Measurements from ENCODE around the gene CRCP. TPM values are rescaled to one million over a fixed set of nuclear protein-coding genes. Genes with fewer than 3 reads are reported as not detected.

The CRCP gene
- total and polyA plus RNA-seq, 10 of the 15 experiments (the other 5 are each of a cell fraction or from before 2014, with no cell fraction given) = 12.4 to 33.8 (median 29.1) TPM

DNA sequence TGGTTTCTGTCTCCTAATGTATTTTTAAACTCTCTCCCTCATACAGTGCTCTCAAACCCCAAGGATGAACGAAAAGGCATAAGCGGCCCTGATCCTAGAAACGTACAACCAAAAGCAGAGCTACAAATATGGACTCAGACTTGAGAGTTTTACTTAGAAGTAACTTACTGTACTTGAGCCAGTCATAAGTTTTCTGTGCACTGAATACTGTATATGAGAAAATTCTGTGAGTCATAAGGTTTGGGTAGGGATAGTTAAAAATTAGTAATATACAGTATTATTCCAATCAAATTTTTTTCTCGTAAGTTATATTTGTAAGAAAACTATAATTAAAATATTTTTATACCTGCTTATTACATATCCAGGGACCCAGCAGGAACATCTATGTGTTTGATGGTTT lies 44.9 kb upstream of the CRCP start (continued):
- TF ChIP-seq, protein P1, sequence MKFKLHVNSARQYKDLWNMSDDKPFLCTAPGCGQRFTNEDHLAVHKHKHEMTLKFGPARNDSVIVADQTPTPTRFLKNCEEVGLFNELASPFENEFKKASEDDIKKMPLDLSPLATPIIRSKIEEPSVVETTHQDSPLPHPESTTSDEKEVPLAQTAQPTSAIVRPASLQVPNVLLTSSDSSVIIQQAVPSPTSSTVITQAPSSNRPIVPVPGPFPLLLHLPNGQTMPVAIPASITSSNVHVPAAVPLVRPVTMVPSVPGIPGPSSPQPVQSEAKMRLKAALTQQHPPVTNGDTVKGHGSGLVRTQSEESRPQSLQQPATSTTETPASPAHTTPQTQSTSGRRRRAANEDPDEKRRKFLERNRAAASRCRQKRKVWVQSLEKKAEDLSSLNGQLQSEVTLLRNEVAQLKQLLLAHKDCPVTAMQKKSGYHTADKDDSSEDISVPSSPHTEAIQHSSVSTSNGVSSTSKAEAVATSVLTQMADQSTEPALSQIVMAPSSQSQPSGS (IDR thresholded peaks at IDR 0.05; ENCODE audit: low read length) = no peak
- TF ChIP-seq ATF7 (IDR thresholded peaks at IDR 0.05; ENCODE audit: low read depth) = no peak
- TF ChIP-seq TCF7 (IDR thresholded peaks at IDR 0.05; ENCODE audit: borderline replicate concordance) = no peak
- TF ChIP-seq MYB (IDR thresholded peaks at IDR 0.05; ENCODE audit: borderline replicate concordance, low read depth, low read length) = no peak
- TF ChIP-seq TBL1XR1 (IDR thresholded peaks at IDR 0.05; ENCODE audit: low read depth, low read length) = no peak

DNA sequence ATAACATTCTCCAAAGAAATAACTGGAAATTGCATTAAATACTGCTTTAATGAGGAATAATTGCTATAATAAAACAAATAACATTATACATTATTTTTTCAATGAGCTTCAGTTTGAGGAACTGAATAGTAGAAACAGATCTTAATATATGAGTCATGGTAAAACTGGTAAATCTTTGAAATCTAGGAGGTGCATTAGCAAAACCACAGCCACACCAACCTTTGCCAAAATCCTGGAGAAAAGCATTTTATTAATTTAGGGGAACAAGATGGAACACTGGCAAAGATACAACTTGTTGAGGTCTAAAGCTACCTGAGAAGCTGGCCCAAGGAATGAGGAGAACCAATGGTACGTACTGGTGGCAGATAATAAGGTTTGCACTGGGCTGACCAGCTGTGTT lies 44.4 kb upstream of the CRCP start:
- ChIA-PET CTCF (interaction anchor here (1.3 to 2.9 kb wide), 2 partner anchors 38 to 40 kb away, joined by 4 to 8 read pairs; no protein-coding TSS in a partner anchor), SMC1A (ENCODE audit: uncharacterized antibody, unreplicated experiment) (no interaction called here), RAD21 (ENCODE audit: unreplicated experiment) (interaction anchor here (3.7 kb wide), 1 partner anchor 40 kb away, joined by 31 read pairs; no protein-coding TSS in a partner anchor), POLR2A (no interaction called here)
- no TSS peak for BruUV-seq (replicated peaks)
- H3K27me3 ChIP-seq (replicated peaks in 1 of 2; ENCODE audit: control insufficient read depth in 2 of 2, insufficient read depth in 2 of 2, low read length in 1 of 2) = no peaks in the 10 kb centered on the region; a peak in 1 of 4 replicates
- no peak for DNase-seq (ENCODE audit: low read depth, low spot score)
- no peaks in the 10 kb centered on the region for H3K36me3 ChIP-seq (ENCODE audit: control insufficient read depth in 2 of 2, insufficient read depth in 2 of 2, low read length in 1 of 2)
- WGBS (ENCODE audit: insufficient coverage, insufficient replicate concordance, low lambda C conversion rate, missing lambda C conversion rate) = 88% methylated on average over 1 of the region's 1 CpG
- H3K9me3 ChIP-seq (replicated peaks; ENCODE audit: control insufficient read depth, insufficient read depth, low read length) = no peaks in the 10 kb centered on the region; the same call in 2 of the 3 replicates
- H3K4me1 ChIP-seq (ENCODE audit: control insufficient read depth, insufficient read depth, low read length) = no peaks in the 10 kb centered on the region
- in situ Hi-C loops (cut with MboI) (no loop called here), intact Hi-C loops (cut with micrococcal nuclease; ENCODE audit: unreplicated experiment) (no loop called here)
- ATAC-seq = no peak
- no peak overlapping the region for H3K4me2 ChIP-seq (ENCODE audit: control insufficient read depth, insufficient read depth)
- no peak overlapping the region for H3K4me3 ChIP-seq
- H2AFZ ChIP-seq (ENCODE audit: control insufficient read depth, low read depth, low read length) = no peak overlapping the region
- FAIRE-seq = no peak
- no peaks in the 10 kb centered on the region for H4K20me1 ChIP-seq (ENCODE audit: control insufficient read depth, insufficient read depth)
- H3K79me2 ChIP-seq (ENCODE audit: control insufficient read depth, insufficient read depth, low read length) = no peaks in the 10 kb centered on the region
- TF ChIP-seq SIN3A (IDR thresholded peaks at IDR 0.05; ENCODE audit: low read depth, low read length) (no peak), KAT2A (conservative IDR thresholded peaks at IDR 0.05; ENCODE audit: control insufficient read depth, low read depth, low read length) (no peak), ETV6 (conservative IDR thresholded peaks at IDR 0.05 in 1 of 2, IDR thresholded peaks at IDR 0.05 in 1 of 2; ENCODE audit: borderline replicate concordance in 1 of 2, low read depth in 1 of 2) (no peak), RAD21 (IDR thresholded peaks at IDR 0.05; ENCODE audit: insufficient read depth, low read depth, low read length) (no peak), YBX1 (IDR thresholded peaks at IDR 0.05) (no peak), MYB (IDR thresholded peaks at IDR 0.05; ENCODE audit: borderline replicate concordance, low read depth, low read length) (no peak), FOXK2 (IDR thresholded peaks at IDR 0.05) (no peak), SREBF1 (IDR thresholded peaks at IDR 0.05; ENCODE audit: low read length) (no peak), SMAD1 (IDR thresholded peaks at IDR 0.05; ENCODE audit: low read depth, partially characterized antibody) (no peak)
- TF ChIP-seq, protein P2, sequence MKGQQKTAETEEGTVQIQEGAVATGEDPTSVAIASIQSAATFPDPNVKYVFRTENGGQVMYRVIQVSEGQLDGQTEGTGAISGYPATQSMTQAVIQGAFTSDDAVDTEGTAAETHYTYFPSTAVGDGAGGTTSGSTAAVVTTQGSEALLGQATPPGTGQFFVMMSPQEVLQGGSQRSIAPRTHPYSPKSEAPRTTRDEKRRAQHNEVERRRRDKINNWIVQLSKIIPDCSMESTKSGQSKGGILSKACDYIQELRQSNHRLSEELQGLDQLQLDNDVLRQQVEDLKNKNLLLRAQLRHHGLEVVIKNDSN (IDR thresholded peaks at IDR 0.05; ENCODE audit: borderline replicate concordance, extremely low read length, insufficient read depth, low read depth, low read length) = no peak
- H3K9ac ChIP-seq (ENCODE audit: control insufficient read depth, insufficient read depth, low read length) = no peak overlapping the region
- H3K27ac ChIP-seq (ENCODE audit: control insufficient read depth, insufficient read depth) = no peak overlapping the region
